GM12891 (cell line): ENCODE measurements around the gene EHD2.

Experiments
- POLR2A ChIP-seq: IDR thresholded peaks from 2 replicates; pipeline ENCODE4 v1.6.1; 2011; ENCODE audit warnings: low read depth, low read length, control low read depth
- POLR2AphosphoS5 ChIP-seq: IDR thresholded peaks from 2 replicates; pipeline ENCODE4 v1.6.1; 2011; ENCODE audit warnings: low read depth, low read length, control low read depth
- POU2F2 ChIP-seq: IDR thresholded peaks from 2 replicates; pipeline ENCODE4 v1.6.1; 2011; ENCODE audit warnings: low read depth, mild to moderate bottlenecking, control low read depth, low read length, moderate library complexity
- TAF1 ChIP-seq: IDR thresholded peaks from 2 replicates; pipeline ENCODE4 v1.6.1; 2011; ENCODE audit warnings: low read depth, low read length, control low read depth

DNA sequence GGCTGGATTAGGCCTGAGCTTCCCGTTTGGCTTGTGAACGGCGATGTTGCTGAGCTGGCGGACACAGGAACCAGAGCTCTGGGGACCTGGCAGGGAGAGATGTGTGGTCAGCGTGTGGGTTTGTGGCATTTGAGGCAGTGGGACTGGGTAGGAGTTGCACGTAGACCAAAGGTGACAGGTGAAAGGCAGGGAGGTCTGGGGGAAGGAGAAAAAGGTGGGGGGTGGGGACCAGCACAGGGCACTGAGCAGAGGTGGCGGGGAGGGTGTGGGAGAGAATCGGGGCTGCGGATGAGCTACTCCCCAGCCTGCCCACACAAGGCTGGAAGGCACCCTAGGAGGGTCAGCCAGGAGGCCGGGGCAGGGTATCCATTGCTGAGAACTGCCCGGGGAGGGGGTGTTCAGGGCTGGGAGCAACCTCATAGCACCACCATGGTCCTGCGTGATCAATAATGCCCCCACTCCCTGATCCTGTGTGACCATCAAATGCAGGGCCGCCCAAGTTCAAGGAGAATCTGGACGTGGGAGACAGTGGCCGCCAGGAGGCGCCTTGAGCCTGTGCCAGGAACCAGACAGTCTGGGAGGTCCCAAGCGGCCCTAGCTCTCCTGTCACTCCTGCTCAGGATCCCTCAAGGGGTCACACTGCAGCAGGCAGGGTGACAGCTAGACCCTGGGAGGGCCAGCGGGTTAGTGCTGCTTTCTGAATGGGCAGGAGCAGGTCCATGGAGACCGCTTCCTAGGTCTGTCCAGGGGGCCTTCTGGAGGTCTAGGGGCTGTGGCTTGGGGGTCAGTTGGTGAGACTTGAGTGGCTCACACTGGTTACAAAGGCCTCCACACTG, 52.5 kb downstream of the EHD2 start:
- TF ChIP-seq POLR2A (no peak), POLR2AphosphoS5 (no peak), POU2F2 (no peak), TAF1 (no peak)
